ENCODE results near the gene FBXO38. TPM values are rescaled to one million over a fixed set of nuclear protein-coding genes. Genes with fewer than 3 reads are reported as not detected.

The FBXO38 gene
- total RNA-seq, 4 donors from 2014 or later, result 29.5 to 46.5 (median 34.0) TPM

- no peak for TF ChIP-seq POLR2AphosphoS5 (IDR thresholded peaks at IDR 0.05)
- no peak for TF ChIP-seq EP300 (IDR thresholded peaks at IDR 0.05)
- no peak for TF ChIP-seq POLR2A (IDR thresholded peaks at IDR 0.05; ENCODE audit: low read depth)
- TF ChIP-seq CTCF (IDR thresholded peaks at IDR 0.05), result no peak
- no peak for DNase-seq (ENCODE audit: extremely low spot score)
- intact Hi-C loops (cut with DNase I), result no loop called here
- no peaks in the 10 kb centered on the region for H3K27me3 ChIP-seq
- H3K9me3 ChIP-seq, result no peaks in the 10 kb centered on the region
- WGBS, result 99% methylated on average over 3 of the region's 3 CpGs
- H3K27ac ChIP-seq (replicated peaks in 1 of 4), result no peak overlapping the region
- H3K4me3 ChIP-seq, result no peak overlapping the region
- H3K4me1 ChIP-seq, result peaks cover 24 to 32% (median 29%) of the 10 kb centered on the region in 4 donors
- no peaks in the 10 kb centered on the region for H3K36me3 ChIP-seq
Observed at GRCh38 chr5:148381906-148382305, 1.9 kb upstream of the FBXO38 start.

- H3K27ac ChIP-seq (replicated peaks in 1 of 4), result peak overlapping the region; percentile 86 to 93 (median 89)
- intact Hi-C loops (cut with DNase I), result no loop called here
Observed at GRCh38 chr5:148382961-148383360, 797 bp upstream of the FBXO38 start.

GRCh38 chr5:148384380-148384737, 601 bp downstream of the FBXO38 start:
- no peak for DNase-seq (ENCODE audit: extremely low spot score)
- H3K4me3 ChIP-seq, result peak overlapping the region; percentile 80 to 90 (median 87)
- H3K9me3 ChIP-seq, result no peaks in the 10 kb centered on the region
- H3K4me1 ChIP-seq, result peaks cover 30 to 56% (median 38%) of the 10 kb centered on the region in 4 donors
- WGBS, result 4% methylated on average over 4 of the region's 6 CpGs
- TF ChIP-seq CTCF (IDR thresholded peaks at IDR 0.05), result no peak
- TF ChIP-seq EP300 (IDR thresholded peaks at IDR 0.05), result no peak
- no peak for TF ChIP-seq POLR2AphosphoS5 (IDR thresholded peaks at IDR 0.05)
- TF ChIP-seq POLR2A (IDR thresholded peaks at IDR 0.05; ENCODE audit: low read depth), result no peak
- H3K27me3 ChIP-seq, result no peaks in the 10 kb centered on the region
- peaks cover 0 to 12% (median 0%) of the 10 kb centered on the region in 4 donors for H3K36me3 ChIP-seq
- intact Hi-C loops (cut with DNase I), result no loop called here
- H3K27ac ChIP-seq (replicated peaks in 1 of 4), result peak overlapping the region; percentile 86 to 93 (median 89)

More at GRCh38 chr5:148382961-148383360, 797 bp upstream of the FBXO38 start:
- H3K9me3 ChIP-seq, result no peaks in the 10 kb centered on the region
- peaks cover 24 to 42% (median 33%) of the 10 kb centered on the region in 4 donors for H3K4me1 ChIP-seq
- H3K4me3 ChIP-seq, result peak overlapping the region; percentile 80 to 90 (median 87)
- peaks cover 0 to 4% (median 0%) of the 10 kb centered on the region in 4 donors for H3K36me3 ChIP-seq
- DNase-seq (ENCODE audit: extremely low spot score), result no peak
- 46% methylated on average over 4 of the region's 4 CpGs for WGBS
- H3K27me3 ChIP-seq, result no peaks in the 10 kb centered on the region
- TF ChIP-seq EP300 (IDR thresholded peaks at IDR 0.05) (no peak), POLR2AphosphoS5 (IDR thresholded peaks at IDR 0.05) (no peak), CTCF (IDR thresholded peaks at IDR 0.05) (no peak), POLR2A (IDR thresholded peaks at IDR 0.05; ENCODE audit: low read depth) (no peak)

- Histone ChIP-seq H3K4me3 (peak overlapping the region in 3 of 4 donors; percentile 80 to 90 (median 86)), H3K27ac (replicated peaks in 1 of 4) (no peak overlapping the region), H3K27me3 (no peaks in the 10 kb centered on the region), H3K4me1 (peaks cover 30 to 56% (median 38%) of the 10 kb centered on the region in 4 donors), H3K9me3 (no peaks in the 10 kb centered on the region), H3K36me3 (peaks cover 0 to 16% (median 0%) of the 10 kb centered on the region in 4 donors)
- intact Hi-C loops (cut with DNase I), result no loop called here
- no peak for DNase-seq (ENCODE audit: extremely low spot score)
- TF ChIP-seq POLR2AphosphoS5 (IDR thresholded peaks at IDR 0.05) (no peak), EP300 (IDR thresholded peaks at IDR 0.05) (no peak), CTCF (IDR thresholded peaks at IDR 0.05) (no peak), POLR2A (IDR thresholded peaks at IDR 0.05; ENCODE audit: low read depth) (no peak)
- WGBS, result 97% methylated on average over 1 of the region's 1 CpG
Observed at GRCh38 chr5:148385094-148385493, 1.3 kb downstream of the FBXO38 start.

- intact Hi-C loops (cut with DNase I), result no loop called here
- peaks cover 31 to 59% (median 41%) of the 10 kb centered on the region in 4 donors for H3K4me1 ChIP-seq
- H3K9me3 ChIP-seq, result no peaks in the 10 kb centered on the region
- no peak for DNase-seq (ENCODE audit: extremely low spot score)
- TF ChIP-seq POLR2AphosphoS5 (IDR thresholded peaks at IDR 0.05) (no peak), POLR2A (IDR thresholded peaks at IDR 0.05; ENCODE audit: low read depth) (no peak), EP300 (IDR thresholded peaks at IDR 0.05) (no peak), CTCF (IDR thresholded peaks at IDR 0.05) (no peak)
- H3K27me3 ChIP-seq, result no peaks in the 10 kb centered on the region
- no peak overlapping the region for H3K4me3 ChIP-seq
- 100% methylated on average over 1 of the region's 1 CpG for WGBS
- no peak overlapping the region for H3K27ac ChIP-seq (replicated peaks in 1 of 4)
- peaks cover 0 to 16% (median 0%) of the 10 kb centered on the region in 4 donors for H3K36me3 ChIP-seq
Observed at GRCh38 chr5:148386041-148386440, 2.3 kb downstream of the FBXO38 start.

Measured in esophagus muscularis mucosa (tissue), 4 donors.